ENCODE measurements around the gene GIPC2.

GIPC2 gene

GRCh38 chr1:78145105-78145580, 99.4 kb downstream of the GIPC2 start:
- no peak overlapping the region for H3K27ac ChIP-seq
- TF ChIP-seq ZFX (IDR thresholded peaks at IDR 0.05; ENCODE audit: borderline replicate concordance) (no peak), CTCF (IDR thresholded peaks at IDR 0.05) (peak; percentile 97)

GRCh38 chr1:78146205-78146771, 100.5 kb downstream of the GIPC2 start:
- peak overlapping the region; percentile 47 for H3K27ac ChIP-seq
- TF ChIP-seq ZFX (IDR thresholded peaks at IDR 0.05; ENCODE audit: borderline replicate concordance), result no peak
- TF ChIP-seq CTCF (IDR thresholded peaks at IDR 0.05), result no peak

GRCh38 chr1:78147031-78147430, 101.3 kb downstream of the GIPC2 start:
- TF ChIP-seq ZFX (IDR thresholded peaks at IDR 0.05; ENCODE audit: borderline replicate concordance) (no peak), CTCF (IDR thresholded peaks at IDR 0.05) (no peak)
- H3K27ac ChIP-seq, result peak overlapping the region; percentile 47

- TF ChIP-seq ZFX (IDR thresholded peaks at IDR 0.05; ENCODE audit: borderline replicate concordance), result no peak
- no peak overlapping the region for H3K27ac ChIP-seq
Measured at GRCh38 chr1:78153092-78153736, 107.4 kb downstream of the GIPC2 start.

GRCh38 chr1:78155121-78155520, 109.4 kb downstream of the GIPC2 start:
- H3K27ac ChIP-seq, result no peak overlapping the region
- TF ChIP-seq ZFX (IDR thresholded peaks at IDR 0.05; ENCODE audit: borderline replicate concordance), result no peak
- TF ChIP-seq CTCF (IDR thresholded peaks at IDR 0.05), result no peak

- no peak overlapping the region for H3K27ac ChIP-seq
- TF ChIP-seq CTCF (IDR thresholded peaks at IDR 0.05) (no peak), ZFX (IDR thresholded peaks at IDR 0.05; ENCODE audit: borderline replicate concordance) (no peak)
Measured at GRCh38 chr1:78156805-78157521, 111.2 kb downstream of the GIPC2 start.

GRCh38 chr1:78165816-78166215, 120.0 kb downstream of the GIPC2 start:
- TF ChIP-seq ZFX (IDR thresholded peaks at IDR 0.05; ENCODE audit: borderline replicate concordance), result no peak
- no peak overlapping the region for H3K27ac ChIP-seq

- TF ChIP-seq ZFX (IDR thresholded peaks at IDR 0.05; ENCODE audit: borderline replicate concordance) (no peak), CTCF (IDR thresholded peaks at IDR 0.05) (no peak)
- no peak overlapping the region for H3K27ac ChIP-seq
Measured at GRCh38 chr1:78168306-78168705, 122.5 kb downstream of the GIPC2 start.

Data from 22Rv1 (cell line).